Umbilical cord (tissue), 2 donors: ENCODE results near the gene WSCD2. TPM values are rescaled to one million over a fixed set of nuclear protein-coding genes. Genes with fewer than 3 reads are reported as not detected.

Experiments
- DNase-seq: peaks from one replicate; pipeline ENCODE4 v3.0.0-alpha.2; 2015; ENCODE audit warnings: low spot score
- total RNA-seq: library from RNA; depleted of rRNA; stranded (reverse); fragments of >200 nt; gene quantifications from one replicate; pipeline ENCODE4 v1.2.3, GENCODE V29; 2014; ENCODE audit warnings: low replicate concordance; ENCODE audit not compliant: insufficient read depth

WSCD2 gene
- total RNA-seq, 1 donor from 2014 or later = 1.2 TPM

- no peak for DNase-seq
Measured at GRCh38 chr12:108107293-108107692, 21.8 kb upstream of the WSCD2 start.

- DNase-seq = no peak
Measured at GRCh38 chr12:108109504-108109903, 19.6 kb upstream of the WSCD2 start.

GRCh38 chr12:108109954-108110353, 19.1 kb upstream of the WSCD2 start:
- DNase-seq = no peak

- DNase-seq = no peak
Measured at GRCh38 chr12:108110844-108111243, 18.2 kb upstream of the WSCD2 start.

GRCh38 chr12:108112832-108113556, 16.1 kb upstream of the WSCD2 start:
- peak; percentile 79 for DNase-seq

- no peak for DNase-seq
Measured at GRCh38 chr12:108115123-108116121, 13.7 kb upstream of the WSCD2 start.

- DNase-seq = no peak
Measured at GRCh38 chr12:108116254-108116653, 12.8 kb upstream of the WSCD2 start.

- peak; percentile 65 for DNase-seq
Measured at GRCh38 chr12:108116699-108117098, 12.4 kb upstream of the WSCD2 start.

- DNase-seq = no peak
Measured at GRCh38 chr12:108117163-108117849, 11.8 kb upstream of the WSCD2 start.

GRCh38 chr12:108117902-108118301, 11.2 kb upstream of the WSCD2 start:
- DNase-seq = no peak

- DNase-seq = peak; percentile 95
Measured at GRCh38 chr12:108119126-108119973, 9.7 kb upstream of the WSCD2 start.

GRCh38 chr12:108119974-108120862, 8.9 kb upstream of the WSCD2 start:
- no peak for DNase-seq

- no peak for DNase-seq
Measured at GRCh38 chr12:108120863-108121165, 8.3 kb upstream of the WSCD2 start.

GRCh38 chr12:108121320-108121719, 7.8 kb upstream of the WSCD2 start:
- no peak for DNase-seq

- DNase-seq = no peak
Measured at GRCh38 chr12:108121728-108122471, 7.2 kb upstream of the WSCD2 start.

GRCh38 chr12:108122644-108123043, 6.4 kb upstream of the WSCD2 start:
- no peak for DNase-seq

GRCh38 chr12:108123402-108123801, 5.7 kb upstream of the WSCD2 start:
- DNase-seq = no peak

- no peak for DNase-seq
Measured at GRCh38 chr12:108125073-108125472, 4.0 kb upstream of the WSCD2 start.

- no peak for DNase-seq
Measured at GRCh38 chr12:108126212-108126611, 2.9 kb upstream of the WSCD2 start.
